Activated CD8-positive, alpha-beta T cell treated with anti-CD3 and anti-CD28 coated beads for 36 hours (primary cell): ENCODE measurements around the gene DCHS2. TPM values are rescaled to one million over a fixed set of nuclear protein-coding genes. Genes with fewer than 3 reads are reported as not detected.

Source experiments
- ATAC-seq: fragments of 200-7000 bp; cut with Tn5 transposase; one replicate; pipeline ENCODE4 v1.10.0; 2021; ENCODE audit warnings: mild to moderate bottlenecking, moderate library complexity
- CTCF ChIA-PET: fragments of 350-600 bp; sonication (Branson Sonifier 250); formaldehyde crosslinking; loops from one replicate; lab custom pipeline; 2021; ENCODE audit warnings: antibody characterized with exemption; lab: Charles Lee
- POLR2A ChIA-PET: fragments of 350-600 bp; sonication (Branson Sonifier 250); formaldehyde crosslinking; loops from one replicate; lab custom pipeline; 2021; ENCODE audit warnings: antibody characterized with exemption; lab: Charles Lee
- DNase-seq: peaks from one replicate; pipeline ENCODE4 v3.0.0-alpha.2; 2020
- H3K27ac Mint-ChIP-seq: one replicate; pipeline ENCODE4 v1.8.0; 2021; ENCODE audit warnings: mild to moderate bottlenecking, mixed read lengths
- H3K27me3 Mint-ChIP-seq: one replicate; pipeline ENCODE4 v1.8.0; 2021; ENCODE audit warnings: mixed read lengths
- H3K36me3 Mint-ChIP-seq: one replicate; pipeline ENCODE4 v1.8.0; 2021; ENCODE audit warnings: low read depth, mixed read lengths
- H3K4me1 Mint-ChIP-seq: one replicate; pipeline ENCODE4 v1.8.0; 2021; ENCODE audit warnings: low read depth, mixed read lengths
- H3K4me3 Mint-ChIP-seq: one replicate; pipeline ENCODE4 v1.8.0; 2021; ENCODE audit warnings: mild to moderate bottlenecking, moderate library complexity, mixed read lengths
- H3K9me3 Mint-ChIP-seq: one replicate; pipeline ENCODE4 v1.8.0; 2021; ENCODE audit warnings: mixed read lengths
- intact Hi-C: fragments of 100-400 bp; cut with micrococcal nuclease; formaldehyde crosslinking; loops from one replicate; pipeline ENCODE4 v1.10.0; 2022
- total RNA-seq, 2 experiments: library from RNA; stranded (reverse); gene quantifications; one replicate each; pipeline ENCODE4 v1.2.3, GENCODE V29; 2021
- TF ChIP-seq, protein P1 (sequence below): fragments of 200-600 bp; IDR thresholded peaks from one replicate; pipeline ENCODE4 v1.8.0; 2022; ENCODE audit warnings: antibody characterized with exemption, mild to moderate bottlenecking

The DCHS2 gene
- total RNA-seq, 2 experiments from 2014 or later, result not detected

DNA sequence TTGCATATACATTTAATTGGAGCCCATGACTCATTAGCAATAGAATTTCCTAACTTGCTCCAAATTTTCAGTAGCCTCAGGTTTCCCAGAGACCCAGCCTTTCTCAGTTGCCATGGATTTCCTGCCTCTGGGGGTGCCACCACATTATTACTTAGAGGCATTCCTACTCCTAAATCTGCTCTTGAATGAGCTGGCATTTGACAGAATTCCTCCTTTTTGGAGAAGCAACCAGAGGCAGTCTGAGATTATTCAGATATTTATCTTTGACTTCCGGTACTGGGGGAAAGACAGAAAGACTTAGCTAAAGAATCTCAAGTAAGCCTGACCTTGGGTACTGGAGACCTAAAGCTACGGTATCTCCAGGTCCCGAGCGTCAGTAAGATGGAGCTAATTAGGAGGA, 76.3 kb downstream of the DCHS2 start:
- Mint-ChIP-seq H3K27me3 (peaks cover 40% of the 10 kb centered on the region), H3K27ac (no peak overlapping the region), H3K4me1 (peaks cover 11% of the 10 kb centered on the region), H3K4me3 (no peak overlapping the region), H3K36me3 (no peaks in the 10 kb centered on the region), H3K9me3 (no peaks in the 10 kb centered on the region)
- ATAC-seq, result no peak
- POLR2A ChIA-PET, result no interaction called here
- CTCF ChIA-PET, result interaction anchor here (1.5 kb wide), 1 partner anchor 9 kb away, joined by 3 read pairs; no protein-coding TSS in a partner anchor
- intact Hi-C loops, result no loop called here
- no peak for DNase-seq
- TF ChIP-seq, protein P1, sequence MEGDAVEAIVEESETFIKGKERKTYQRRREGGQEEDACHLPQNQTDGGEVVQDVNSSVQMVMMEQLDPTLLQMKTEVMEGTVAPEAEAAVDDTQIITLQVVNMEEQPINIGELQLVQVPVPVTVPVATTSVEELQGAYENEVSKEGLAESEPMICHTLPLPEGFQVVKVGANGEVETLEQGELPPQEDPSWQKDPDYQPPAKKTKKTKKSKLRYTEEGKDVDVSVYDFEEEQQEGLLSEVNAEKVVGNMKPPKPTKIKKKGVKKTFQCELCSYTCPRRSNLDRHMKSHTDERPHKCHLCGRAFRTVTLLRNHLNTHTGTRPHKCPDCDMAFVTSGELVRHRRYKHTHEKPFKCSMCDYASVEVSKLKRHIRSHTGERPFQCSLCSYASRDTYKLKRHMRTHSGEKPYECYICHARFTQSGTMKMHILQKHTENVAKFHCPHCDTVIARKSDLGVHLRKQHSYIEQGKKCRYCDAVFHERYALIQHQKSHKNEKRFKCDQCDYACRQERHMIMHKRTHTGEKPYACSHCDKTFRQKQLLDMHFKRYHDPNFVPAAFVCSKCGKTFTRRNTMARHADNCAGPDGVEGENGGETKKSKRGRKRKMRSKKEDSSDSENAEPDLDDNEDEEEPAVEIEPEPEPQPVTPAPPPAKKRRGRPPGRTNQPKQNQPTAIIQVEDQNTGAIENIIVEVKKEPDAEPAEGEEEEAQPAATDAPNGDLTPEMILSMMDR, result no peak

DNA sequence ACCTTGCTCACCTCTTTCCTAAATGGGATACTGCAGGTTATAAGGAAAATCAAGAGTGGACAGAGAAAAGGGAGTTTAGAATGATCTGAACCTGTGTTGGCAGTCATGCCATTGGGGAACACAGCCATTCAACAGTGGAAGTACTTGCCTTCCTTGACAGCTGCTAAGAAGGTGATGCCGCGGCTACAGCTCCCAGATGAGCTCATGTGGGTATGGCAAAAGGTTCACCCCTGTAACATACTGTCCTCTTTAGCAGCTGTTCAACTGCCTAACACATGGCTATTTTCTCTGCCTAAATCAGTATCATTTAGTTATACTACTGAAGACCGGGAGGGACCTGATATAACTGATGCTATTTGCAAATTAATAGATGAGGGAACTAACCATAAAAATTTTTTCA, 76.8 kb downstream of the DCHS2 start:
- no peak for ATAC-seq
- TF ChIP-seq, protein P1, result no peak
- H3K4me1 Mint-ChIP-seq, result peaks cover 11% of the 10 kb centered on the region
- ChIA-PET CTCF (interaction anchor here (1.5 kb wide), 1 partner anchor 10 kb away, joined by 3 read pairs; no protein-coding TSS in a partner anchor), POLR2A (no interaction called here)
- DNase-seq, result no peak
- no peaks in the 10 kb centered on the region for H3K36me3 Mint-ChIP-seq
- peaks cover 37% of the 10 kb centered on the region for H3K27me3 Mint-ChIP-seq
- intact Hi-C loops, result no loop called here
- H3K4me3 Mint-ChIP-seq, result no peak overlapping the region
- no peak overlapping the region for H3K27ac Mint-ChIP-seq
- no peaks in the 10 kb centered on the region for H3K9me3 Mint-ChIP-seq

DNA sequence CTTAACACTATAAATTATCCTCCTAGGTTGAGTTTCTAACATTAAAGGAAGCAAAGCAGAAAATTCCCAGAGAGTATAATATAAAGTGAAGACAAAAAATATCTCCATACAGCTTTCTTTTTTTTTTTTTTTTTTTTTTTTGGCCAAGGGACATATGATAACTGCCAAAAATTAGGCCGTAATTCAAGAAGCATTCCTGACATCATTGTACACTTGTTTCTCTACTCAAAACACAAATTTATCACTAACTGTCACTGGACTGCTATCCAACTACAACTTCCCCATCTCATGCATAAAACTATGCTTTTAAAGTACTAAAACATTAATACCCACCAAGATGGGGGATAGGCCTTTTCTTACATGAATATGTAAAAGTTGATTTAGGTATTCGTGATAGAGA, 77.2 kb downstream of the DCHS2 start:
- no peaks in the 10 kb centered on the region for H3K36me3 Mint-ChIP-seq
- POLR2A ChIA-PET, result no interaction called here
- intact Hi-C loops, result no loop called here
- ATAC-seq (no peak), DNase-seq (no peak)
- H3K9me3 Mint-ChIP-seq, result no peaks in the 10 kb centered on the region
- TF ChIP-seq, protein P1, result no peak
- H3K27me3 Mint-ChIP-seq, result peaks cover 34% of the 10 kb centered on the region
- peaks cover 11% of the 10 kb centered on the region for H3K4me1 Mint-ChIP-seq
- CTCF ChIA-PET, result interaction anchor here (1.5 kb wide), 1 partner anchor 10 kb away, joined by 3 read pairs; no protein-coding TSS in a partner anchor
- H3K4me3 Mint-ChIP-seq, result no peak overlapping the region
- no peak overlapping the region for H3K27ac Mint-ChIP-seq

DNA sequence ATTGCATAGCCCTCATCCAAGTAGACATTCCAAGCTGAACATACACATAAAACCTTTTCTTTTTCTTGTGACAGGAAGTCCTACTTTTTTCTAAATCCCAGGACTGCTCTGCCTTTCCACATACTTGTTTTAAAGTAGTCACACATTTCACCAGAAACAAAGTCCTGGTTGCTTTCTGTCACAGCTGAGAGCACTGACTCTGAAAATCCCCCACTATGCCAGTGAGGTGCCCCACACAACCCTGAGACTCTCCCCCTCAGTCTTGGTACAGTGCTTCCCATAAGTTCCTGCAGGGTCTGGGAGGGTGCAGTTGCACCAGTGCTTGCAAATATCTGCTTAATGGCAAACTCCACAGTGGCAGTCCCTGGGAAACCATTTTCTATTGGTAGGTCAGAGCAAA, 84.2 kb downstream of the DCHS2 start:
- intact Hi-C loops, result no loop called here
- Mint-ChIP-seq H3K4me3 (no peak overlapping the region), H3K9me3 (no peaks in the 10 kb centered on the region), H3K27ac (no peak overlapping the region), H3K27me3 (peaks cover 8% of the 10 kb centered on the region), H3K36me3 (no peaks in the 10 kb centered on the region), H3K4me1 (peaks cover 2% of the 10 kb centered on the region)
- DNase-seq (no peak), ATAC-seq (no peak)
- ChIA-PET POLR2A (no interaction called here), CTCF (no interaction called here)
- TF ChIP-seq, protein P1, result no peak

DNA sequence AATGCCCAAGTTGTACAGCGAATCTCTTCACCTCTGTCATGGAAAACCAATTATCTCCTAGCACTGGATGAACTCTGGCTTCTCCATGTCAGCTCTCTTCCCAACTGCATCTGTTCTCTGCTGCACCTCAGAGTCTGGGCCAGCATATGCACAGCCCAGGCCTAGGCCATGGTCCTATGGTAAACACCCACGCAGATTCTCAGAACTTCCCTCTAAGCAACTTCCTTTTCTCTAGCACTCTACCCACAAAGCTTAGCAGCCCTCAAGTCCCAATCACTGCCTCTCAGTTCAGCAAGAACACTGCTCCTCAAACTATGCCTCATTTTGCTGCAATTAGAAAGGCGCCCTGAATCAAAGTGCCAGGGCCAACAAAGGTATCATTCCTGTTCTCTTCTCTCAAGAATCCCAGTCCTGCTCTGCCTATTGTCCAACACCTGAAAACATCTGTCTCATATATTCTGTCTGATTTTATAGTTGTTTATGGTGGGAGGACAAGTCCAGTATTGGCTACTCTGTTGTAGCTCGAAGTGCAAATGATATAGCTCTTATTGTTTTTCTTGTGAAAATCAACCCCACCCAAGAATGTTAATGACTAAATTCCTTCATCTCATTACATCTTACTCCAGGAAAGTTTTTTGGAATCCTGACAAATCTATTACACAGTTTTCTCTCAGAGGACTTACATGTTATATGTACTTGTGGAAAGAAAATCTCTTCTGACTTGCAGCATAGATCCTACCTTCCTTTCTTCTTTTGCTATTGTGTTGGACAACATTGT, 85.4 kb downstream of the DCHS2 start:
- no peaks in the 10 kb centered on the region for H3K9me3 Mint-ChIP-seq
- ATAC-seq (no peak), DNase-seq (no peak)
- intact Hi-C loops, result no loop called here
- TF ChIP-seq, protein P1, result no peak
- H3K36me3 Mint-ChIP-seq, result no peaks in the 10 kb centered on the region
- no peak overlapping the region for H3K27ac Mint-ChIP-seq
- no peak overlapping the region for H3K4me3 Mint-ChIP-seq
- H3K27me3 Mint-ChIP-seq, result peaks cover 8% of the 10 kb centered on the region
- ChIA-PET CTCF (interaction anchor here (1.3 kb wide), 1 partner anchor 100 kb away, joined by 3 read pairs; no protein-coding TSS in a partner anchor), POLR2A (no interaction called here)
- peaks cover 2% of the 10 kb centered on the region for H3K4me1 Mint-ChIP-seq
